ENCODE data around the gene ATF6.

GRCh38 chr1:161736335-161736969 is 29.7 kb upstream of the ATF6 start:
- TF ChIP-seq CTCF (IDR thresholded peaks at IDR 0.05 in 2 of 3, conservative IDR thresholded peaks at IDR 0.05 in 1 of 3; ENCODE audit: insufficient read depth in 2 of 3, low read depth in 1 of 3, low read length in 3 of 3) (no peak), JUN (IDR thresholded peaks at IDR 0.05; ENCODE audit: borderline replicate concordance, low read depth, low read length) (no peak), JUN (CRISPR knock-in tag; IDR thresholded peaks at IDR 0.05; ENCODE audit: borderline replicate concordance) (no peak), KDM1A (IDR thresholded peaks at IDR 0.05) (no peak), SP1 (CRISPR knock-in tag; IDR thresholded peaks at IDR 0.05) (no peak), ZNF282 (CRISPR knock-in tag; IDR thresholded peaks at IDR 0.05) (no peak), RNF2 (IDR thresholded peaks at IDR 0.05) (no peak)
